ENCODE measurements around the gene TMCC1. TPM values are rescaled to one million over a fixed set of nuclear protein-coding genes. Genes with fewer than 3 reads are reported as not detected.

TMCC1 gene
- total RNA-seq, 4 donors from 2014 or later, result 23.2 to 78.7 (median 54.1) TPM

- Histone ChIP-seq H3K9me3 (no peaks in the 10 kb centered on the region), H3K27me3 (no peaks in the 10 kb centered on the region), H3K27ac (peak overlapping the region; percentile 96 to 97), H3K4me3 (no peak overlapping the region), H3K4me1 (peaks cover 0 to 12% of the 10 kb centered on the region in 2 donors), H3K36me3 (no peaks in the 10 kb centered on the region)
- intact Hi-C loops (cut with DNase I; ENCODE audit: low total_unique reads), result no loop called here
- no peak for DNase-seq
- TF ChIP-seq, protein P1, sequence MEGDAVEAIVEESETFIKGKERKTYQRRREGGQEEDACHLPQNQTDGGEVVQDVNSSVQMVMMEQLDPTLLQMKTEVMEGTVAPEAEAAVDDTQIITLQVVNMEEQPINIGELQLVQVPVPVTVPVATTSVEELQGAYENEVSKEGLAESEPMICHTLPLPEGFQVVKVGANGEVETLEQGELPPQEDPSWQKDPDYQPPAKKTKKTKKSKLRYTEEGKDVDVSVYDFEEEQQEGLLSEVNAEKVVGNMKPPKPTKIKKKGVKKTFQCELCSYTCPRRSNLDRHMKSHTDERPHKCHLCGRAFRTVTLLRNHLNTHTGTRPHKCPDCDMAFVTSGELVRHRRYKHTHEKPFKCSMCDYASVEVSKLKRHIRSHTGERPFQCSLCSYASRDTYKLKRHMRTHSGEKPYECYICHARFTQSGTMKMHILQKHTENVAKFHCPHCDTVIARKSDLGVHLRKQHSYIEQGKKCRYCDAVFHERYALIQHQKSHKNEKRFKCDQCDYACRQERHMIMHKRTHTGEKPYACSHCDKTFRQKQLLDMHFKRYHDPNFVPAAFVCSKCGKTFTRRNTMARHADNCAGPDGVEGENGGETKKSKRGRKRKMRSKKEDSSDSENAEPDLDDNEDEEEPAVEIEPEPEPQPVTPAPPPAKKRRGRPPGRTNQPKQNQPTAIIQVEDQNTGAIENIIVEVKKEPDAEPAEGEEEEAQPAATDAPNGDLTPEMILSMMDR (IDR thresholded peaks at IDR 0.05), result peak in 3 of 4 experiments; percentile 17 to 33 (median 29)
- TF ChIP-seq POLR2A (IDR thresholded peaks at IDR 0.05), result no peak
Observed at GRCh38 chr3:129608087-129608935, 285.2 kb downstream of the TMCC1 start.

DNA sequence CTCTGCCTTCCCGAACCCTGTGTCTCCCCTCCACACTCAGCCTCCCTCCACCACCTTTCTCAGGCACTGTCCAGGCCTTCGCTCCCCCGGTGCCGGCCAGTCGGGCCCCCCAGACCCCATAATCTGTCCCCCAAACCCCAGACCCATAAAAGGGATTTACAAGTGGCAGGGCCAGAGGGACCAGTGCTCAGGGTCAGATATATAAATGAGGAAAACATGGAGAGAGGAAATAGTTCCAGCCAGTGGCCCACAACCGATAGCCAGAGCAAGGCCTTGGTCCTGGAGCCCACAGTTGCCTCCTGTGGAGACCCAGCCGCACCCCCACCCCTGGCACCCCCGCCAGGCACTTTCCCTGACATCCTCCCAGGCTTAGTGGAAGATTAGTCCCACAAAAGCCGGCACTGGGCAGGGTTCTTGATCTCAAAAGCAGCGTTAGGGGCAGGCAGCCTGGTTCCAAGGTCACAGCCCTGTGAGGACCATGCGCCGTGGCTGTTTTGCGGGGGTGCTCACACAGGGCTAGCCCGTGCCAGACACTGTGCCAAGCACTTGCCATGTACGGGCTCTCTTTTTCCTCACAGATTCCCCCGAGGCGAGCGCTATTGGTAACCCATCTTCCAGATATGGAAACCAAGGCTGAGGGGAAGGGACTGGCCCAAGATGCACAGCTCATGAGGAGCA lies 286.0 kb downstream of the TMCC1 start:
- Histone ChIP-seq H3K9me3 (no peaks in the 10 kb centered on the region), H3K36me3 (no peaks in the 10 kb centered on the region), H3K4me3 (peak overlapping the region; percentile 54 to 62), H3K27ac (peak overlapping the region; percentile 96 to 97), H3K27me3 (no peaks in the 10 kb centered on the region), H3K4me1 (peaks cover 0 to 17% of the 10 kb centered on the region in 2 donors)
- no peak for DNase-seq
- intact Hi-C loops (cut with DNase I; ENCODE audit: low total_unique reads), result no loop called here
- TF ChIP-seq, protein P1 (IDR thresholded peaks at IDR 0.05), result no peak
- TF ChIP-seq POLR2A (IDR thresholded peaks at IDR 0.05), result no peak

- peak within 1 kb of the TSS; percentile 57 to 62 for H3K4me3 ChIP-seq
- H3K4me1 ChIP-seq, result peaks cover 0 to 20% of the 10 kb centered on the region in 2 donors
- TF ChIP-seq, protein P1 (IDR thresholded peaks at IDR 0.05), result no peak
- peak; percentile 37 to 71 for TF ChIP-seq POLR2A (IDR thresholded peaks at IDR 0.05)
- peak; percentile 75 to 82 for DNase-seq
- intact Hi-C loops (cut with DNase I; ENCODE audit: low total_unique reads), result no loop called here
- no peaks in the 10 kb centered on the region for H3K9me3 ChIP-seq
- no peaks in the 10 kb centered on the region for H3K36me3 ChIP-seq
- peak within 1 kb of the TSS; percentile 96 to 97 for H3K27ac ChIP-seq
- H3K27me3 ChIP-seq, result no peaks in the 10 kb centered on the region
Observed at GRCh38 chr3:129606636-129607390, 286.7 kb downstream of the TMCC1 start, which contains the start of gene PLXND1. TSS of gene PLXND1 (minus strand) at chr3:129606676. CDS start at chr3:129606639, 37 bp downstream.

GRCh38 chr3:129605922-129606635 lies 287.4 kb downstream of the TMCC1 start:
- TF ChIP-seq POLR2A (IDR thresholded peaks at IDR 0.05), result peak in 1 of 2 donors; percentile 27
- TF ChIP-seq, protein P1 (IDR thresholded peaks at IDR 0.05), result no peak
- intact Hi-C loops (cut with DNase I; ENCODE audit: low total_unique reads), result no loop called here
- Histone ChIP-seq H3K4me1 (peaks cover 0 to 20% of the 10 kb centered on the region in 2 donors), H3K9me3 (no peaks in the 10 kb centered on the region), H3K27ac (peak overlapping the region; percentile 86 to 97), H3K4me3 (peak overlapping the region; percentile 57), H3K27me3 (no peaks in the 10 kb centered on the region), H3K36me3 (no peaks in the 10 kb centered on the region)
- DNase-seq, result peak in 1 of 2 donors; percentile 59
